GM12878 (cell line): ENCODE data around the gene PDPN.

Source experiments
- CHD4 ChIP-seq: fragments of 200-600 bp; sonication (generic); IDR thresholded peaks from 2 replicates; pipeline ENCODE4 v1.6.1; 2016; ENCODE audit warnings: mild to moderate bottlenecking
- ETV6 ChIP-seq, 2 experiments: fragments of 450-650 bp in 1 of 2; IDR thresholded peaks in 1 of 2; conservative IDR thresholded peaks in 1 of 2; 2 replicates each; pipeline ENCODE4 v1.6.1; 2014; ENCODE audit warnings: antibody characterized with exemption in 1 of 2, borderline replicate concordance in 1 of 2, low read depth in 1 of 2, mild to moderate bottlenecking in 1 of 2, moderate library complexity in 1 of 2
- FOS ChIP-seq: IDR thresholded peaks from 3 replicates; pipeline ENCODE4 v1.6.1; 2011; ENCODE audit warnings: borderline replicate concordance; ENCODE audit not compliant: insufficient read length; ENCODE audit errors: extremely low read depth
- HDAC6 ChIP-seq: fragments of 200-600 bp; sonication (generic); IDR thresholded peaks from one replicate; pipeline ENCODE4 v1.8.0; 2017; ENCODE audit warnings: antibody characterized with exemption; ENCODE audit not compliant: unreplicated experiment
- NRF1 ChIP-seq: conservative IDR thresholded peaks from 2 replicates; pipeline ENCODE4 v1.6.1; 2011; ENCODE audit warnings: mild to moderate bottlenecking, low read depth, low read length, improper control_type of control experiment
- RFX5 ChIP-seq: IDR thresholded peaks from 2 replicates; pipeline ENCODE4 v1.6.1; 2011; ENCODE audit warnings: low read depth, low read length, improper control_type of control experiment
- SMARCA5 ChIP-seq: fragments of 450-650 bp; IDR thresholded peaks from 2 replicates; pipeline ENCODE4 v1.6.1; 2017; ENCODE audit warnings: mild to moderate bottlenecking
- SUZ12 ChIP-seq: fragments of 200-600 bp; sonication (generic); IDR thresholded peaks from one replicate; pipeline ENCODE4 v1.6.1; 2018; ENCODE audit warnings: antibody characterized with exemption, mild to moderate bottlenecking; ENCODE audit not compliant: unreplicated experiment
- TAF1 ChIP-seq: IDR thresholded peaks from 2 replicates; pipeline ENCODE4 v1.6.1; 2011; ENCODE audit warnings: mild to moderate bottlenecking, low read depth, low read length, borderline replicate concordance
- YBX1 ChIP-seq: fragments of 450-650 bp; IDR thresholded peaks from 2 replicates; pipeline ENCODE4 v1.6.1; 2016; ENCODE audit warnings: antibody characterized with exemption
- TF ChIP-seq, protein P1 (sequence below): fragments of 450-650 bp; IDR thresholded peaks from 2 replicates; pipeline ENCODE4 v1.6.1; 2014; ENCODE audit warnings: mild to moderate bottlenecking
- TF ChIP-seq, protein P2 (sequence below): IDR thresholded peaks from 2 replicates; pipeline ENCODE4 v1.6.1; 2012; ENCODE audit warnings: low read length, inconsistent platforms
- TF ChIP-seq, protein P3 (sequence below): IDR thresholded peaks from 2 replicates; pipeline ENCODE4 v1.6.1; 2012; ENCODE audit warnings: low read depth, low read length, improper control_type of control experiment

DNA sequence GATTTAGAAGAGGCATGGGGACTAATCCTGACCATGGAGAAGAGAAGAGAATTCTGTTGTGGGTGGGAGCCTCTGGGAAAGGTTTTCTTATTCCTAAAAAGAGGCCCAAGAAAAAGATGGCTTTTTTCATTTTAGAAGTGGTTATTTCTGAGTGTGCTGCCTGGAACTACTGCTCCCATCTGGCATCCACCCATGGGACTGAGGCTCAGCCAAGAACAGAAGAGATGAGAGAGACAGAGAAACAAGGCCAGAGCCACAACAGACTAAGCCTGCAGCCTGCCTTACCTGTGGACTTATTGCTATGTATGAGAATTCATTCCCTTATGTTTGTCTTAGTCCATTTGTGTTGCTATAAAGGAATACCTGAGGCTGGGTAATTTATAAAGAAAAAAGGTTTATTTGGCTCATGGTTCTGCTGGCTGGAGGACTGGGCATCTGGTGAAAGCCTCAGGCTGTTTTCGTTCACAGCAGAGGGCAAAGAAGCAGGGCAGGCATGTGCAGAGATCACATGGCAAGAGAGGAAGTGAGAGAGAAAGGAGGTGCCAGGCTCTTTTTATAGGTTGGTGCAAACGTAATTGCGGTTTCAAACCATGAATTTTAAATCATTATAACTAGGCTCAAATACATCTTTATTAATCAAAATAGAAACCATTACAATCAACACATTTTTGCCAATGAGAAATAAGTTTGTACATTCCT, 58.8 kb downstream of the PDPN start:
- TF ChIP-seq YBX1 (no peak), NRF1 (no peak), RFX5 (no peak), CHD4 (no peak), ETV6 (conservative IDR thresholded peaks at IDR 0.05 in 1 of 2, IDR thresholded peaks at IDR 0.05 in 1 of 2; ENCODE audit: borderline replicate concordance in 1 of 2, low read depth in 1 of 2) (no peak), HDAC6 (no peak), TAF1 (no peak), SUZ12 (no peak), FOS (no peak), SMARCA5 (no peak)
- TF ChIP-seq, protein P1, sequence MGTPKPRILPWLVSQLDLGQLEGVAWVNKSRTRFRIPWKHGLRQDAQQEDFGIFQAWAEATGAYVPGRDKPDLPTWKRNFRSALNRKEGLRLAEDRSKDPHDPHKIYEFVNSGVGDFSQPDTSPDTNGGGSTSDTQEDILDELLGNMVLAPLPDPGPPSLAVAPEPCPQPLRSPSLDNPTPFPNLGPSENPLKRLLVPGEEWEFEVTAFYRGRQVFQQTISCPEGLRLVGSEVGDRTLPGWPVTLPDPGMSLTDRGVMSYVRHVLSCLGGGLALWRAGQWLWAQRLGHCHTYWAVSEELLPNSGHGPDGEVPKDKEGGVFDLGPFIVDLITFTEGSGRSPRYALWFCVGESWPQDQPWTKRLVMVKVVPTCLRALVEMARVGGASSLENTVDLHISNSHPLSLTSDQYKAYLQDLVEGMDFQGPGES: no peak
- TF ChIP-seq, protein P2, sequence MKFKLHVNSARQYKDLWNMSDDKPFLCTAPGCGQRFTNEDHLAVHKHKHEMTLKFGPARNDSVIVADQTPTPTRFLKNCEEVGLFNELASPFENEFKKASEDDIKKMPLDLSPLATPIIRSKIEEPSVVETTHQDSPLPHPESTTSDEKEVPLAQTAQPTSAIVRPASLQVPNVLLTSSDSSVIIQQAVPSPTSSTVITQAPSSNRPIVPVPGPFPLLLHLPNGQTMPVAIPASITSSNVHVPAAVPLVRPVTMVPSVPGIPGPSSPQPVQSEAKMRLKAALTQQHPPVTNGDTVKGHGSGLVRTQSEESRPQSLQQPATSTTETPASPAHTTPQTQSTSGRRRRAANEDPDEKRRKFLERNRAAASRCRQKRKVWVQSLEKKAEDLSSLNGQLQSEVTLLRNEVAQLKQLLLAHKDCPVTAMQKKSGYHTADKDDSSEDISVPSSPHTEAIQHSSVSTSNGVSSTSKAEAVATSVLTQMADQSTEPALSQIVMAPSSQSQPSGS: no peak
- TF ChIP-seq, protein P3, sequence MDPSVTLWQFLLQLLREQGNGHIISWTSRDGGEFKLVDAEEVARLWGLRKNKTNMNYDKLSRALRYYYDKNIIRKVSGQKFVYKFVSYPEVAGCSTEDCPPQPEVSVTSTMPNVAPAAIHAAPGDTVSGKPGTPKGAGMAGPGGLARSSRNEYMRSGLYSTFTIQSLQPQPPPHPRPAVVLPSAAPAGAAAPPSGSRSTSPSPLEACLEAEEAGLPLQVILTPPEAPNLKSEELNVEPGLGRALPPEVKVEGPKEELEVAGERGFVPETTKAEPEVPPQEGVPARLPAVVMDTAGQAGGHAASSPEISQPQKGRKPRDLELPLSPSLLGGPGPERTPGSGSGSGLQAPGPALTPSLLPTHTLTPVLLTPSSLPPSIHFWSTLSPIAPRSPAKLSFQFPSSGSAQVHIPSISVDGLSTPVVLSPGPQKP: no peak
